Measurements from ENCODE around the gene CDCA4. TPM values are rescaled to one million over a fixed set of nuclear protein-coding genes. Genes with fewer than 3 reads are reported as not detected.

Gene CDCA4
- polyA plus RNA-seq, 3 donors from 2014 or later = 14.5 to 18.3 (median 14.6) TPM

- Mint-ChIP-seq H3K36me3 (no peaks in the 10 kb centered on the region), H3K9me3 (peaks cover 0 to 2% (median 0%) of the 10 kb centered on the region in 6 donors), H3K4me3 (no peak overlapping the region), H3K27me3 (ENCODE audit: low read depth in 3 of 3) (peaks cover 6 to 7% (median 6%) of the 10 kb centered on the region in 3 donors), H3K27ac (no peak overlapping the region), H3K4me1 (peaks cover 10 to 12% of the 10 kb centered on the region in 2 donors)
- no peak for DNase-seq
Observed at GRCh38 chr14:104974146-104974541, 46.7 kb downstream of the CDCA4 start.

- H3K9me3 Mint-ChIP-seq = peaks cover 0 to 2% (median 0%) of the 10 kb centered on the region in 6 donors
- no peak overlapping the region for H3K27ac Mint-ChIP-seq
- peaks cover 4 to 7% (median 6%) of the 10 kb centered on the region in 3 donors for H3K27me3 Mint-ChIP-seq (ENCODE audit: low read depth in 3 of 3)
- no peak overlapping the region for H3K4me3 Mint-ChIP-seq
- DNase-seq = no peak
- H3K4me1 Mint-ChIP-seq = peaks cover 10 to 12% of the 10 kb centered on the region in 2 donors
- H3K36me3 Mint-ChIP-seq = no peaks in the 10 kb centered on the region
Observed at GRCh38 chr14:104973385-104974145, 47.3 kb downstream of the CDCA4 start.

GRCh38 chr14:104973135-104973384 lies 47.8 kb downstream of the CDCA4 start:
- H3K4me1 Mint-ChIP-seq = peaks cover 10 to 12% of the 10 kb centered on the region in 2 donors
- H3K36me3 Mint-ChIP-seq = no peaks in the 10 kb centered on the region
- no peak for DNase-seq
- H3K9me3 Mint-ChIP-seq = peaks cover 0 to 2% (median 0%) of the 10 kb centered on the region in 6 donors
- no peak overlapping the region for H3K27ac Mint-ChIP-seq
- H3K27me3 Mint-ChIP-seq (ENCODE audit: low read depth in 3 of 3) = peaks cover 3 to 7% (median 7%) of the 10 kb centered on the region in 3 donors
- no peak overlapping the region for H3K4me3 Mint-ChIP-seq

- Mint-ChIP-seq H3K9me3 (peaks cover 0 to 2% (median 0%) of the 10 kb centered on the region in 6 donors), H3K27me3 (ENCODE audit: low read depth in 3 of 3) (peaks cover 3 to 5% (median 5%) of the 10 kb centered on the region in 3 donors), H3K36me3 (no peaks in the 10 kb centered on the region), H3K4me3 (no peak overlapping the region), H3K27ac (no peak overlapping the region), H3K4me1 (peaks cover 8% of the 10 kb centered on the region in 2 donors)
- no peak for DNase-seq
Observed at GRCh38 chr14:104972301-104973134, 48.4 kb downstream of the CDCA4 start.

GRCh38 chr14:104971447-104972240 lies 49.2 kb downstream of the CDCA4 start:
- H3K4me1 Mint-ChIP-seq = peaks cover 5 to 6% of the 10 kb centered on the region in 2 donors
- no peaks in the 10 kb centered on the region for H3K36me3 Mint-ChIP-seq
- peaks cover 0 to 2% (median 0%) of the 10 kb centered on the region in 6 donors for H3K9me3 Mint-ChIP-seq
- H3K4me3 Mint-ChIP-seq = no peak overlapping the region
- no peak for DNase-seq
- peaks cover 3 to 5% (median 5%) of the 10 kb centered on the region in 3 donors for H3K27me3 Mint-ChIP-seq (ENCODE audit: low read depth in 3 of 3)
- H3K27ac Mint-ChIP-seq = no peak overlapping the region

- Mint-ChIP-seq H3K4me3 (no peak overlapping the region), H3K27ac (no peak overlapping the region), H3K27me3 (ENCODE audit: low read depth in 3 of 3) (peaks cover 2% of the 10 kb centered on the region in 3 donors), H3K36me3 (no peaks in the 10 kb centered on the region), H3K4me1 (no peaks in the 10 kb centered on the region), H3K9me3 (no peaks in the 10 kb centered on the region)
- no peak for DNase-seq
Observed at GRCh38 chr14:104970231-104971068, 50.4 kb downstream of the CDCA4 start.

GRCh38 chr14:104969741-104970230 lies 51.1 kb downstream of the CDCA4 start:
- H3K36me3 Mint-ChIP-seq = no peaks in the 10 kb centered on the region
- H3K4me1 Mint-ChIP-seq = no peaks in the 10 kb centered on the region
- no peak for DNase-seq
- H3K27me3 Mint-ChIP-seq (ENCODE audit: low read depth in 3 of 3) = peaks cover 2% of the 10 kb centered on the region in 3 donors
- no peak overlapping the region for H3K4me3 Mint-ChIP-seq
- H3K27ac Mint-ChIP-seq = no peak overlapping the region
- H3K9me3 Mint-ChIP-seq = no peaks in the 10 kb centered on the region

GRCh38 chr14:104968541-104969401 lies 52.1 kb downstream of the CDCA4 start:
- Mint-ChIP-seq H3K27ac (no peak overlapping the region), H3K4me1 (no peaks in the 10 kb centered on the region), H3K4me3 (no peak overlapping the region), H3K36me3 (no peaks in the 10 kb centered on the region), H3K27me3 (ENCODE audit: low read depth in 3 of 3) (peaks cover 2 to 3% (median 2%) of the 10 kb centered on the region in 3 donors), H3K9me3 (no peaks in the 10 kb centered on the region)
- DNase-seq = no peak

GRCh38 chr14:104968153-104968527 lies 52.7 kb downstream of the CDCA4 start:
- Mint-ChIP-seq H3K9me3 (no peaks in the 10 kb centered on the region), H3K27me3 (ENCODE audit: low read depth in 3 of 3) (peaks cover 2 to 3% (median 2%) of the 10 kb centered on the region in 3 donors), H3K27ac (no peak overlapping the region), H3K4me1 (no peaks in the 10 kb centered on the region), H3K4me3 (no peak overlapping the region), H3K36me3 (no peaks in the 10 kb centered on the region)
- DNase-seq = no peak

- Mint-ChIP-seq H3K27ac (no peak overlapping the region), H3K4me1 (no peaks in the 10 kb centered on the region), H3K27me3 (ENCODE audit: low read depth in 3 of 3) (peaks cover 2 to 3% (median 2%) of the 10 kb centered on the region in 3 donors), H3K9me3 (no peaks in the 10 kb centered on the region), H3K4me3 (no peak overlapping the region), H3K36me3 (no peaks in the 10 kb centered on the region)
- no peak for DNase-seq
Observed at GRCh38 chr14:104967386-104968152, 53.3 kb downstream of the CDCA4 start.

GRCh38 chr14:104966981-104967385 lies 53.9 kb downstream of the CDCA4 start:
- no peak for DNase-seq
- Mint-ChIP-seq H3K27me3 (ENCODE audit: low read depth in 3 of 3) (peaks cover 2 to 3% (median 2%) of the 10 kb centered on the region in 3 donors), H3K36me3 (no peaks in the 10 kb centered on the region), H3K4me1 (no peaks in the 10 kb centered on the region), H3K27ac (no peak overlapping the region), H3K9me3 (no peaks in the 10 kb centered on the region), H3K4me3 (no peak overlapping the region)

Measured in immature natural killer cell (primary cell).